Measurements from ENCODE around the gene OR2S2.

DNA sequence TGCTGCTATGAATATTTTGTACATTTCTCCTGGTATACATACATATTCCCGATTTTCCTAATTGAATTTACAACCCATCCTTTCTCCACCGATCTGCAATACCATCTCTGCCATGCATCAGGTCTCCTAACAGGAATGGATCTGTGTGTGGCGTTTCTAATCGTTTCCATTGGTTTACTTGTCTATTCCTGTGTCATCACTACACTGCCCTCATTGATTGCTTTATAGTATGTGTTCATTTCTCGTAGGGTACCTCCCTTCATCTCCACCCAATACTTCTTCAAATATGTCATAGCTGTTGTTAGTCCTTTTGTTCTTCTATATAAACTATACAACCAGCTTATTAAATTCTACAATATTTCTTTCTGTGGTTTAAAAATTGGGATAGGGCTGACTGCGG lies 7.1 kb upstream of the OR2S2 start:
- TF ChIP-seq, protein P1, sequence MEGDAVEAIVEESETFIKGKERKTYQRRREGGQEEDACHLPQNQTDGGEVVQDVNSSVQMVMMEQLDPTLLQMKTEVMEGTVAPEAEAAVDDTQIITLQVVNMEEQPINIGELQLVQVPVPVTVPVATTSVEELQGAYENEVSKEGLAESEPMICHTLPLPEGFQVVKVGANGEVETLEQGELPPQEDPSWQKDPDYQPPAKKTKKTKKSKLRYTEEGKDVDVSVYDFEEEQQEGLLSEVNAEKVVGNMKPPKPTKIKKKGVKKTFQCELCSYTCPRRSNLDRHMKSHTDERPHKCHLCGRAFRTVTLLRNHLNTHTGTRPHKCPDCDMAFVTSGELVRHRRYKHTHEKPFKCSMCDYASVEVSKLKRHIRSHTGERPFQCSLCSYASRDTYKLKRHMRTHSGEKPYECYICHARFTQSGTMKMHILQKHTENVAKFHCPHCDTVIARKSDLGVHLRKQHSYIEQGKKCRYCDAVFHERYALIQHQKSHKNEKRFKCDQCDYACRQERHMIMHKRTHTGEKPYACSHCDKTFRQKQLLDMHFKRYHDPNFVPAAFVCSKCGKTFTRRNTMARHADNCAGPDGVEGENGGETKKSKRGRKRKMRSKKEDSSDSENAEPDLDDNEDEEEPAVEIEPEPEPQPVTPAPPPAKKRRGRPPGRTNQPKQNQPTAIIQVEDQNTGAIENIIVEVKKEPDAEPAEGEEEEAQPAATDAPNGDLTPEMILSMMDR (IDR thresholded peaks at IDR 0.05) = no peak
- TF ChIP-seq POLR2A (IDR thresholded peaks at IDR 0.05) (no peak), POLR2AphosphoS5 (IDR thresholded peaks at IDR 0.05) (no peak), EP300 (IDR thresholded peaks at IDR 0.05) (no peak)

Data from upper lobe of left lung (tissue), 4 donors.